HCT116 (cell line): ENCODE measurements around the gene ATP5PD.

Experiments
- CTCF ChIP-seq, 3 experiments: fragments of 200-600 bp in 1 of 3; sonication (generic) in 1 of 3; IDR thresholded peaks in 2 of 3; conservative IDR thresholded peaks in 1 of 3; 2 replicates each; pipeline ENCODE4 v1.5.1; 2012 to 2017; ENCODE audit warnings: low read depth in 2 of 3, low read length in 2 of 3, antibody characterized with exemption in 1 of 3, borderline replicate concordance in 1 of 3, control low read depth in 1 of 3, mild to moderate bottlenecking in 1 of 3, mixed read lengths in 1 of 3, mixed run types in 1 of 3, moderate library complexity in 1 of 3; ENCODE audit not compliant: insufficient read depth in 1 of 3
- EGR1 ChIP-seq: IDR thresholded peaks from 2 replicates; pipeline ENCODE4 v1.6.1; 2012; ENCODE audit warnings: low read depth
- POLR2A ChIP-seq: IDR thresholded peaks from 2 replicates; pipeline ENCODE4 v1.7.0; 2011; ENCODE audit warnings: borderline replicate concordance; ENCODE audit not compliant: insufficient read depth, insufficient read length; ENCODE audit errors: extremely low read depth
- TF ChIP-seq, protein P1 (sequence below): IDR thresholded peaks from 2 replicates; pipeline ENCODE4 v1.6.1; 2012

- no peak for TF ChIP-seq POLR2A
- TF ChIP-seq CTCF (IDR thresholded peaks at IDR 0.05 in 2 of 3, conservative IDR thresholded peaks at IDR 0.05 in 1 of 3; ENCODE audit: borderline replicate concordance in 1 of 3, insufficient read depth in 1 of 3, low read depth in 2 of 3, low read length in 2 of 3), result no peak
- no peak for TF ChIP-seq EGR1
- TF ChIP-seq, protein P1, sequence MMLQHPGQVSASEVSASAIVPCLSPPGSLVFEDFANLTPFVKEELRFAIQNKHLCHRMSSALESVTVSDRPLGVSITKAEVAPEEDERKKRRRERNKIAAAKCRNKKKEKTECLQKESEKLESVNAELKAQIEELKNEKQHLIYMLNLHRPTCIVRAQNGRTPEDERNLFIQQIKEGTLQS, result no peak
These were observed 14.0 kb downstream of the ATP5PD start for GRCh38 chr17:75032720-75033280.
